Pancreas (tissue), 10 donors: Measurements from ENCODE around the gene ATP2C2. TPM values are rescaled to one million over a fixed set of nuclear protein-coding genes. Genes with fewer than 3 reads are reported as not detected.
A peak's percentile ranks its signal among the peaks of the same experiment; 100 is the strongest.

Source experiments
- ATAC-seq, 4 donors: fragments of 200-7000 bp; cut with Tn5 transposase; one replicate each; pipeline versions ENCODE4 v1.8.0 to v1.9.1; 2020; ENCODE audit warnings: mild to moderate bottlenecking in 4 of 4, moderate library complexity in 4 of 4
- DNase-seq, 6 donors: peaks; one replicate each; pipeline ENCODE4 v3.0.0-alpha.2; 2020
- FAIRE-seq: peaks from 2 replicates; lab custom pipeline; 2012; peaks lifted over from hg19 to GRCh38; lab: Jason Lieb, UNC
- H3K27ac ChIP-seq, 4 donors: fragments of 200-600 bp; sonication (generic); 1 replicate in 3 of 4; 2 replicates in 1 of 4; pipeline versions ENCODE4 v1.5.0 to v1.8.0; 2020
- H3K27me3 ChIP-seq, 4 donors: fragments of 200-600 bp; one replicate each; pipeline ENCODE4 v1.8.0; 2021
- H3K36me3 ChIP-seq, 3 donors: fragments of 200-600 bp; sonication (generic) in 1 of 3; one replicate each; pipeline versions ENCODE4 v1.5.0 to v1.8.0; 2020 to 2021
- H3K4me1 ChIP-seq, 3 donors: fragments of 200-600 bp; one replicate each; pipeline ENCODE4 v1.8.0; 2021
- H3K4me3 ChIP-seq, 4 donors: fragments of 200-600 bp; sonication (generic) in 2 of 4; one replicate each; pipeline versions ENCODE4 v1.5.0 to v1.8.0; 2020 to 2021
- H3K9me3 ChIP-seq, 4 donors: fragments of 200-600 bp; one replicate each; pipeline ENCODE4 v1.8.0; 2021
- CTCF ChIP-seq, 4 donors: fragments of 200-600 bp; sonication (generic) in 3 of 4; IDR thresholded peaks; one replicate each; pipeline versions ENCODE4 v1.5.0 to v1.8.0; 2021; ENCODE audit warnings: antibody characterized with exemption in 4 of 4
- WGBS, 2 donors: extraction: QIAGEN DNeasy Blood & Tissue Kit; methylation state at CpG; one replicate each; pipeline ENCODE4 v1.1.7; 2013; 5-methylcytosine and 5-hydroxymethylcytosine counted together
- intact Hi-C, 3 donors: fragments of 100-400 bp; cut with DNase I; formaldehyde crosslinking; loops; one replicate each; pipeline versions ENCODE4 v1.11.1 to v1.14.2; 2022
- polyA plus RNA-seq, 2 donors: library from polyadenylated mRNA; stranded (reverse); fragments of 200-250 nt; gene quantifications; one replicate each; pipeline ENCODE4 v1.2.3, GENCODE V29; 2013
- total RNA-seq, 6 donors: library from RNA; stranded (reverse); fragmentation: NEBNext Ultra II Directional in 4 of 6; extraction: Animal tissue kit (Norgen Biotek cat#: 25700) in 4 of 6; gene quantifications; one replicate each; pipeline versions ENCODE4 v1.2.1 to v1.2.4, GENCODE V29; 2021 to 2023
- donor health status: healthy with polysubstance abuse.
- donor health status: DM: no; HTN: no; CAD: no; lungs with moderate emphysema.
- donor health status: DM: no; HTN: no; CAD: no.
- donor health status: control.
- donor health status: control.
- donor health status: Bipolar disorder and iron deficiency.
- donor health status: DM: yes; HTN: yes; CAD: no.
- donor health status: DM: no; HTN: no; CAD: no.
- donor health status: DM: no; HTN: no; CAD: no.
- donor health status: DM: yes; HTN: yes; CAD: no.

Gene ATP2C2
- total and polyA plus RNA-seq, 8 donors = 0.47 to 6.3 (median 2.2) TPM

GRCh38 chr16:84471966-84472365 is 103.6 kb downstream of the ATP2C2 start:
- FAIRE-seq = no peak
- intact Hi-C loops = no loop called here
- no peak for TF ChIP-seq CTCF (IDR thresholded peaks at IDR 0.05)
- 84 to 97% methylated on average over 4 of the region's 4 CpGs for WGBS, 2 donors
- ATAC-seq = no peak
- DNase-seq = no peak
- Histone ChIP-seq H3K27me3 (no peaks in the 10 kb centered on the region), H3K4me3 (no peak overlapping the region), H3K9me3 (no peaks in the 10 kb centered on the region), H3K36me3 (no peaks in the 10 kb centered on the region), H3K4me1 (no peaks in the 10 kb centered on the region), H3K27ac (no peak overlapping the region)

- no peak for TF ChIP-seq CTCF (IDR thresholded peaks at IDR 0.05)
- ATAC-seq (no peak), FAIRE-seq (no peak), DNase-seq (no peak)
- Histone ChIP-seq H3K36me3 (peaks cover 0 to 7% (median 0%) of the 10 kb centered on the region in 3 donors), H3K27ac (no peak overlapping the region), H3K4me3 (no peak overlapping the region), H3K27me3 (no peaks in the 10 kb centered on the region), H3K9me3 (no peaks in the 10 kb centered on the region), H3K4me1 (no peaks in the 10 kb centered on the region)
- 67 to 78% methylated on average over 8 of the region's 8 CpGs for WGBS, 2 donors
- intact Hi-C loops = no loop called here
Observed at GRCh38 chr16:84475643-84476240, 107.4 kb downstream of the ATP2C2 start.

GRCh38 chr16:84476401-84476800 is 108.1 kb downstream of the ATP2C2 start:
- H3K36me3 ChIP-seq = peaks cover 0 to 7% (median 0%) of the 10 kb centered on the region in 3 donors
- 96 to 97% methylated on average over 8 of the region's 8 CpGs for WGBS, 2 donors
- intact Hi-C loops = no loop called here
- DNase-seq = no peak
- no peak overlapping the region for H3K27ac ChIP-seq
- TF ChIP-seq CTCF (IDR thresholded peaks at IDR 0.05) = no peak
- ATAC-seq = no peak
- no peaks in the 10 kb centered on the region for H3K9me3 ChIP-seq
- no peak for FAIRE-seq
- no peaks in the 10 kb centered on the region for H3K27me3 ChIP-seq
- no peak overlapping the region for H3K4me3 ChIP-seq
- no peaks in the 10 kb centered on the region for H3K4me1 ChIP-seq

GRCh38 chr16:84477661-84478060 is 109.3 kb downstream of the ATP2C2 start:
- TF ChIP-seq CTCF (IDR thresholded peaks at IDR 0.05) = no peak
- peaks cover 0 to 7% (median 0%) of the 10 kb centered on the region in 3 donors for H3K36me3 ChIP-seq
- ATAC-seq = no peak
- WGBS, 2 donors = 74 to 77% methylated on average over 7 of the region's 7 CpGs
- no peaks in the 10 kb centered on the region for H3K4me1 ChIP-seq
- H3K27me3 ChIP-seq = no peaks in the 10 kb centered on the region
- intact Hi-C loops = no loop called here
- H3K9me3 ChIP-seq = no peaks in the 10 kb centered on the region
- H3K4me3 ChIP-seq = no peak overlapping the region
- DNase-seq = no peak
- no peak for FAIRE-seq
- H3K27ac ChIP-seq = no peak overlapping the region

- intact Hi-C loops = no loop called here
- no peak for TF ChIP-seq CTCF (IDR thresholded peaks at IDR 0.05)
- DNase-seq (no peak), FAIRE-seq (no peak), ATAC-seq (peak in 1 of 4 donors; percentile 35)
- WGBS, 2 donors = 81% methylated on average over 13 of the region's 13 CpGs
- Histone ChIP-seq H3K4me1 (no peaks in the 10 kb centered on the region), H3K27ac (no peak overlapping the region), H3K4me3 (no peak overlapping the region), H3K36me3 (peaks cover 0 to 7% (median 0%) of the 10 kb centered on the region in 3 donors), H3K9me3 (no peaks in the 10 kb centered on the region), H3K27me3 (no peaks in the 10 kb centered on the region)
Observed at GRCh38 chr16:84478172-84478947, 110.0 kb downstream of the ATP2C2 start.
